GM21576 (cell line): ENCODE measurements around the gene GARIN3.

Experiments used
- ATAC-seq: cut with Tn5 transposase; IDR thresholded peaks from one replicate; pipeline ENCODE4 v1.9.1; 2021; ENCODE audit warnings: mild to moderate bottlenecking, moderate library complexity; ENCODE audit not compliant: unreplicated experiment

The GARIN3 gene

DNA sequence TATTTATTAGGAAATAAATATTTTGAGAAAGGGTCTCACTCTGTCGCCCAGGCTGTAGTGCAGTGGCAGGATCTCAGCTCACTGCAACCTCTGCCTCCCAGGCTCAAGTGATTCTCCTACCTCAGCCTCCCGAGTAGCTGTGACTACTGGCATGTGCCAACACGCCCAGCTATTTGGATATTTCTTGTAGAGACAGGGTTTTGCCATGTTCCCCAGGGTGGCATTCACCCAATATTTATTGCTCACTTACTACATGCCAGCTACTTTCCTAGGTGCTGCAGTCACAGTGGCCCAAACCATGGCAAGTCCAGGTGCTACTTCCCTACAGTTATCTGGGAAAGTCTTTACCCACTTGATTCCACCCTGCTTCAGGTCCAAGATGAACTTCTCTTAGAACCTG is 15.1 kb downstream of the GARIN3 start:
- no peak for ATAC-seq

DNA sequence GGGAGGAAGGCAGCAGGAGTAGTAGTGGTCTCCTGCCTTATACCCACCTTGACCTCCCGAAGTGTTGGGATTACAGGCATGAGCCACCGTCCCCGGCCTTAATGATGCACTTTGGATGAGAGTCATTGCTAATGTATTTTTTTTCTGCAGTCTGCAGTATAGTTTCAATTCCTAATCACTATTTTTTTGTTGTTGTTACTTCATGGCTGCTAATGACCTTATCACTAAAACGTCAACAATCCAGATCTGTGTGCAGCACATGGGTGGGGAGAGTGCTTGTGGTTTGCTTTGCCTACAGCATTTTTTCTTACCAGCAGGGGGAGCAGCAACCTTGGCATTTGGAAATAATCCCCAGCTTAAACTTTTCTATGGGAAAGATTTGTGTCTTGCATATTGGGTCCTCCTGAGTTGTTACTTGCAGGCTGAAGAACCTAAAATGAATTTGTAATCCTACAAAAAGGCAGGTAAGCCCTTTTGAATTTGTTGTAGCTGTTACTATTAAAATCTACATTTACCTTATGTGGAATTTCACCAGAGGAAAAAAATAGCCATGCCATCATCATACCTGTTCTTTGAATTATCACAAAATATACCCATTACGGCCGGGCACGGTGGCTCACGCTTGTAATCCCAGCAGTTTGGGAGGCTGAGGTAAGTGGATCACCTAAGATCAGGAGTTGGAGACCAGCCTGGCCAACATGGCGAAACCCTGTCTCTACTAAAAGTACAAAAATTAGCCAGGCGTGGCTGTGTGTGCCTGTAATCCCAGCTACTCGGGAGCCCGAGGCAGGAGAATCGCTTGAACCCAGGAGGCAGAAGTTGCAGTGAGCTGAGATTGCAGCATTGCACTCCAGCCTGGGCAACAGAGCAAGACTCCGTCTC is 17.1 kb downstream of the GARIN3 start:
- ATAC-seq = peak; percentile 61

DNA sequence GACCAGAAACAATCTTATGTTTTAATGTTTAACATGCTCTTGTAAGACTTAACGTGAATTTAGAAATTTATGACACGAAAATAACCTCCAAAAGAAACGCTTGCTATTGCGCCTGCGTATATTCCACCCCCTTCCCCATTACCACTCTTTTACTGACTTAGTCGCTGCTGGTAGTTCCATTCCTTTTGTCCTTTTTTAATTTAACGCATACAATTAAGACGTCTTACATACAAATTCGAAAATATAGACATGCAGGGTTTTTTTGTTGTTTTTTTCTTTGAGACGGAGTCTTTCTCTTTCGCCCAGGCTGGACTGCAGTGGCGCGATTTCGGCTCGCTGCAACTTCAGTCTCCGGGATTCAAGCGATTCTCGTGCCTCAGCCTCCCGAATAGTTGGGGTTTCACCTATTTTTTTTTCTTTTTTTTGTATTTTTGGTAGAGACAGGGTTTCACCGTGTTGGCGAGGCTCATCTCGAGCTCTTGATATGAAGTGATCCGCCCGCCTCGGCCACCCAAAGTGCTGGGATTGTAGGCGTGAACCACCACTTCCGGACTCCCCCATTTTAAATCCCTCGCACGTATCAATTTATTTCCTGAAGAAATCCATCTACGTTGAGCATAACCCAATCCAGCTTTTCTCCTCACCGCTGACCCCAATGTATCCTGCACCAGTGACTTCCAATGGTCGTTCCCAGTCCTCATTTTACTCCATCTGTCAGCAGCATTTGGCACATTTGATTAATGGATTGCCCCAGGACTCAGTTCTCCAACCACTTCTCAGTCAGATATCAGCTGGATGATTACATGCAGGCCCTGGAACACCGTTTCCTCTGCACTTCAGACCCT is 22.7 kb downstream of the GARIN3 start:
- ATAC-seq = peak; percentile 33

DNA sequence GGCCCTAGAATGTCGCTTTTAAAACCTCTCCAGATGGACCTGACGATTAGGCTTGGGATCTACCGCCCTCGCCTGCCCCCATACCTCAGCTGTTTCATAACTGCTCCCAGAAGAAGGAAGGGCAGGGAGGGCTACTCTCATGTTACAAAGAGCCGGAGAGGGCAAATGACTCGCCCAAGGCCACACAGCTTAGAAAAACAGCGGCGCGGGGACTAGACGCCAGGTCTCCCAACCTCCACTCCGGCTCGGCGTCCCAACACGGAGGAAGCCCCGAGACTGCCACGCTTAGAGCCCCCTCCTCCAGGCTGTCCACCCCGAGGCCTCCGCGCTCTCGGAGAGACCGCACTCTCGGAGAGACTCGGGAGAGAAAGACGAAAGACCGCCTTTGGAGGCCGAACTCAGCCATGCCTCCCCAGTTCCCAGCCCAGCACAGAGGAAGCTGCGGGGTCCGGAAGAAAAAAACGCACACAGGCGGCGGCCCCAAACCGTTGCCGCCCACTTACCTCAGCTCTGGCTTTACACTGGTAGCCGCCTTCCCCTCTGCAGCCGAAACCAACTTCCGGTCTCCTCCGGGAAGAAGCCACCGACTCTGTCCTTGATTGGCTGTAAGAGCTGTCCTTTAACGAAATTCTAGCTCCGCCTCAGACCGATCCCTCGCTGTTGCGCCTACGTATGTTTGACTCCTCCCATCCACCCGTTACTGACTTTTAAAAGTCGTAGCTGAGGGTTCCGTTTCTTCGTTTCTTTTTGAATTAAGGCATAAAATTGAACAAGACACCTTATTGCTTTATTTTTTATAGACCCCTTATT is 23.5 kb downstream of the GARIN3 start, which contains the start of gene MED7:
MED7 (minus strand) TSS at position 549 of the 810 bp plus-strand sequence. CDS start 3,434 bp downstream, outside the sequence.
- ATAC-seq = peak; percentile 99

DNA sequence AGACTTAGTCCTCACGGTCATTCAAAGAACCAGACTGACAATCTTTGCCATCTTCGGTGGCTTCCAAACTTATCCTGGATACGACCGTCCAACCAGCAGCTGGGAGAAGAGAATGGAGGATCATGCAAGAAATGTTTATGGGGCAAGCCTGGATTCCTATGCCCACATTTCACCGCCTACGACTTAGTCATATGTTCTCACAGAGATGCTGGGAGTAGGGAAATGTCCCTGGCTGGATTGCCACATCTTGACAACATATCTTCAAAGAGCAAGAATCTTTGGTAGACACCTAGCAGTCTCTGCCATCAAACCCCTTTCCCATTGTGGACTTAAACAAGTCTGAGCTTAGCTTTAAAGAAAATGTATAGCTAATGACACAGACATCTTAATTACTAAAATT is 28.4 kb downstream of the GARIN3 start:
- ATAC-seq = no peak

DNA sequence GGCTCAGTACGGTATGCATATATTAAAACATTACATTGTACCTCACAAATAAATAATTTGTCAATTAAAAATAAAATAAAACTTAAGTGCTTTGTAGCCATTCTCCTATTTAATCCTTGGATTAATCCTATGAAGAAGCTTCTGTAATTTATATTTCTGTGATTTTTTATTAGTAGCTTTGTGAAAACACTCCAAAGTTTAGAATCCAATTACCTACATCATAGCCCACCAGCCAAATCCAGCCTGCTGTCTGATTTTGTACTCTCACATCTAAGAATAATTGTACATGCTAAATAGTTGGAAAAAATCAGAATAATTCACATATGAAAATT is 33.8 kb downstream of the GARIN3 start:
- ATAC-seq = no peak

DNA sequence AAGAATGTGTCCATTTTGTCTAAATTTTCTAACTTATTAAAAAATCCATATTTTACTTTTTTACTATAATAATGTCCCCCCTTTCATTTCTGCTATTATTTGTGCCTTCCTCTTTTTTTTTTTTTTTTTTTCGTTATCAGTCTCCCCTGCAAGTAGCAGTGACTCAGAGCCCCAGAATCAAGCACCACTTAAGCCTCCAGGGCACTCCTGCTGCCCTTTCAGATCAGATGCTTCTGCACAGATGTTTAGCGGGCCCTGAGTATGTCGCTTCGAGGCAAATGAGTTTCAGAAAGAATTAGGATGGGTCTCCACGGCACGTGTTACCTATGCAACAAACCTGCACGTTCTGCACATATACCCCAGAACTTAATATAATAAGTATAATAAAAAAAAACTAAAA is 35.1 kb downstream of the GARIN3 start:
- ATAC-seq = peak; percentile 58

DNA sequence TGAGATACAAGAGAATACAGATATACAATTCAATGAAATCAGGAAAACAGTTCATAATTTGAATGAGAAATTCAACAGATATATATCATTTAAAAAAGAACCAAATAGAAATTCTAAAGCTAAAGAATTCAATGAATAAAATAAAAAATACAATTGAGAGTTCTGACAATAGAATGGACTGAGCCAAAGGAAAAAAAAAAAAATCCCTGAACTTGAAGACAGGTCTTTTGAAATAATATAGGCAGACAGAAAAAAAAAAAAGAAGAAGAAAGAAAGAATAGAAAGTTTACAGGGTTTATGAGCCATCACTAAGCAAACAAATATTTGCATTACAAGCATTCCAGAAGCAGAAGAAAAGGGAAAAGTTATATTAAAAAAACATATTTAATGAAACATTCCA is 44.4 kb downstream of the GARIN3 start:
- no peak for ATAC-seq

DNA sequence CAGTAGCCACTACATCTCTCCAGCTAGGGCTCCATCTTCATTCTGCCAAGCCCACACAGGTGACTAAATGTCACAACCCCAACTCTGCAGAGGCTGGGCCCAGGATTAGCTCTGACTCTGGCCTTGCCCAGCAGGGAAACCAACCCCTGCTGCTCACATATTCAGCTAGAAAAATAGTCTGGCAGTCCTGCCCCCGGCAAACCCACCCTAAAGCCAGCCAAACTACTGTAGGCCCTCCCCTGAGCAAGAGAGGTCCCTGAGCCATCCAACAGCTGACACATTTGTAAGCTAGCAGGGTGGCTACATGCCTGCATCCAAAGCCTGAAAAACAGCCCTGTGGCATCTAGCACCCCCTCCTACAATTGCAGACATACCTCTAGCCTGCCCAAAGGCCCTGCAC is 46.0 kb downstream of the GARIN3 start:
- no peak for ATAC-seq

DNA sequence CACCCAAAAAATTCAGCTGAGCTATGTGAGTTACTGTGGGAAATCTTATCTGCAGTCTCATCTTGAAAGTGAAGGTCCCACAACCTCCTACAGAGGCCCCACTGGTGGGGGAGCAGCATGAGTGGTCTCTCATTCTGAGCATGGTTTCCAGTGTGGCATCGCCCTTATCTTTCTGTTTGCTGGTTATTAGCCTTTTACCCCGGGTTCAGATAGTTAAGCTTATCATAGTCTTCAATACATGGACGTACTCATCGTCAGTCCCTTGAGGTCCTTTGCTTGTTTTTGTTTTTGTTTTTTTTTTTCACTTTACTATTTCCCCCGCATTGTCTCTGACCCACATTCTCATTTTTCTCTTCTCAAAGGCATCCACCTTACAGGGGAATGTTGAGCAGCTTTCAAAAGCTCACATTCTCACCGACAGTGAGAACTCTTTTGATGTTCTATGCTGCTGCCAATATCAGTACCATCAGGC is 49.5 kb downstream of the GARIN3 start:
- peak; percentile 66 for ATAC-seq

DNA sequence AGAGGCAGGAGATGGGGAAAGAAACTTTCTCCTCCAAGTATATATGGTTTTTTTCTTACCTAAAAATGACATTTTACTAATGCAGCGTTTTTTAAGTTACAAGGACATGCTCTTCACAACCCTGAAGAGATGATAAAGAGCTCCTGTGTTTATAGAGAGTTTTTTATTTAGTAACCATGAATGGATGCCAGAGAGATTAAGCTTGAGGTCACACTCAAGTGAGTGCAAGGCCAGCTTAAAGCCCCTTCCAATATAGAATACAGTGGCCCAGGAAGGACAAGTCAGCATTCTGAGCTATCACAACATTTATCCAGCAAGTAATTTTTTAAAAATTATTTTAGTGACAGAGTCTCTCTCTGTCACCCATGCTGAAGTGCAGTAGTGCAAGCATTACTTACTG is 50.6 kb downstream of the GARIN3 start:
- ATAC-seq = no peak

DNA sequence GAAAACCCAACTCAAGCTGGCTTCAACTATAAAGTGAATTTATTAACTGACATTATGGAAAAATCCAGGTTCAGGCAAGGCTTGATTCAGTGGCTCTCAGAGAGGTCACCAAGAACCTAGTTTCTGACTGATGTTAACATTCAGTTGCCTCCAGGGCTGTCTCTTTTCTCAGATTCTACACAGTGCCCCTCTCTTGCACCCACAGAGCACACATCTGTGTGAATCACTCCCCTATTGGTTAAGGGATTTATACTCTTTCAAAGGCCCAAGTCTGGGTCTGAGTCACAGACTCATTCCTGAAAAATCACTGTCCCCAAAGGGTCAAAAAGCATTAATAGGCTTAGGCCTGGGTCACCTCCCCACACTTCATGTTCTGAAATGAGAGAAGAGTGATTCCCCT is 51.1 kb downstream of the GARIN3 start:
- ATAC-seq = no peak

DNA sequence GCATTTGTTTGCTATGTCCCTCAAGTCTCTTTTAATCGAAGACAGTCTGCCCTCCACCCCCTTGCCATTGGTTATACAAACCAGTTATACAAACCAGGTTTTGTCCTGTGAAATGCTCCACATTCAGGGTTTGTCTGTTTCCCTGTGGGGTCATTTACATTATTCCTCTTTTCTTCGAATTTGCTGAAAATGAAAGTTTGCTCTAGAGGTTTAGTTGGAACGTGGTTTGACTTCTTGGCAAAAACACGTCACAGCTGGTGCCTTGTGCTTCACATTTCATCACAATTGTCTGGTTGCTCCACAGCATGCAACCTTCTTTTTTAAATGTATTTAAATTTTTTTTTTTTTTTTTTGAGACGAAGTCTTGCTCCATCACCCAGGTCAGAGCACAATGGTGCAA is 53.1 kb downstream of the GARIN3 start:
- ATAC-seq = no peak
